A673 (cell line): Measurements from ENCODE around the gene NOC3L. TPM values are rescaled to one million over a fixed set of nuclear protein-coding genes. Genes with fewer than 3 reads are reported as not detected.
"Not testable (repeated sequence)": the region's sequence is repeated elsewhere in the genome, so short reads cannot be mapped to it uniquely, and the experiment has no call there.

ENCODE experiments used
- BruUV-seq: library from RNA; stranded (reverse); fragments of 400-500 nt; replicated peaks from 2 replicates; lab custom pipeline; 2021; lab: Mats Ljungman, UMichigan
- CTCF ChIA-PET: fragments of 300-600 bp; sonication (Branson Sonifier 250); formaldehyde crosslinking; loops from one replicate; lab custom pipeline; 2022; ENCODE audit warnings: antibody characterized with exemption; lab: Charles Lee
- POLR2A ChIA-PET: fragments of 300-600 bp; sonication (Branson Sonifier 250); formaldehyde crosslinking; loops from one replicate; lab custom pipeline; 2022; ENCODE audit warnings: antibody characterized with exemption; ENCODE audit not compliant: low non-redundant PET; lab: Charles Lee
- DNase-seq: peaks from one replicate; pipeline ENCODE4 v3.0.0-alpha.2; 2015; ENCODE audit warnings: low spot score
- H3K27ac ChIP-seq: fragments of 200-600 bp; sonication (generic); 2 replicates; pipeline ENCODE4 v1.5.1; 2016; ENCODE audit warnings: mixed run types, low read depth, mild to moderate bottlenecking, mixed read lengths, antibody characterized with exemption, low read length; ENCODE audit not compliant: poor library complexity, severe bottlenecking
- H3K27me3 ChIP-seq: fragments of 200-600 bp; sonication (generic); replicated peaks from 2 replicates; pipeline ENCODE4 v1.6.1; 2017; ENCODE audit warnings: mixed run types, low read depth, mild to moderate bottlenecking, mixed read lengths, antibody characterized with exemption, low read length; ENCODE audit not compliant: insufficient read depth, poor library complexity
- H3K36me3 ChIP-seq: fragments of 200-600 bp; sonication (generic); 2 replicates; pipeline ENCODE4 v1.6.1; 2016; ENCODE audit warnings: mixed run types, mild to moderate bottlenecking, mixed read lengths, antibody characterized with exemption, low read length; ENCODE audit not compliant: insufficient read depth, poor library complexity, severe bottlenecking
- H3K4me1 ChIP-seq: fragments of 200-600 bp; sonication (generic); 2 replicates; pipeline ENCODE4 v1.6.1; 2017; ENCODE audit warnings: mixed run types, mild to moderate bottlenecking, mixed read lengths, antibody characterized with exemption, low read length; ENCODE audit not compliant: insufficient read depth, poor library complexity, severe bottlenecking
- H3K4me3 ChIP-seq: fragments of 200-600 bp; sonication (generic); 2 replicates; pipeline ENCODE4 v1.5.1; 2016; ENCODE audit warnings: low read depth, mixed run types, mild to moderate bottlenecking, mixed read lengths, low read length; ENCODE audit not compliant: poor library complexity, severe bottlenecking
- H3K9me3 ChIP-seq: fragments of 200-600 bp; sonication (generic); 2 replicates; pipeline ENCODE4 v1.6.1; 2016; ENCODE audit warnings: mixed run types, low read depth, mild to moderate bottlenecking, mixed read lengths, antibody characterized with exemption, low read length; ENCODE audit not compliant: poor library complexity, severe bottlenecking
- EZH2 ChIP-seq: fragments of 200-600 bp; sonication (generic); IDR thresholded peaks from 2 replicates; pipeline ENCODE4 v1.6.1; 2017; ENCODE audit warnings: borderline replicate concordance, low read depth, mild to moderate bottlenecking, mixed read lengths, antibody characterized with exemption, low read length; ENCODE audit not compliant: poor library complexity, severe bottlenecking
- intact Hi-C: fragments of 100-400 bp; cut with micrococcal nuclease; formaldehyde crosslinking; loops from one replicate; pipeline ENCODE4 v1.10.0; 2022; ENCODE audit not compliant: unreplicated experiment
- total RNA-seq: library from RNA; stranded (reverse); gene quantifications from 2 replicates; pipeline ENCODE4 v1.2.3, GENCODE V29; 2021
- TF ChIP-seq, protein P1 (sequence below): fragments of 300-800, 200-600 bp; sonication (generic); conservative IDR thresholded peaks from 2 replicates; pipeline ENCODE4 v1.5.1; 2017; ENCODE audit warnings: low read depth, mild to moderate bottlenecking, antibody characterized with exemption, low read length, moderate library complexity, mixed read lengths

NOC3L gene
- total RNA-seq, 1 experiment from 2014 or later = 48.6 TPM

DNA sequence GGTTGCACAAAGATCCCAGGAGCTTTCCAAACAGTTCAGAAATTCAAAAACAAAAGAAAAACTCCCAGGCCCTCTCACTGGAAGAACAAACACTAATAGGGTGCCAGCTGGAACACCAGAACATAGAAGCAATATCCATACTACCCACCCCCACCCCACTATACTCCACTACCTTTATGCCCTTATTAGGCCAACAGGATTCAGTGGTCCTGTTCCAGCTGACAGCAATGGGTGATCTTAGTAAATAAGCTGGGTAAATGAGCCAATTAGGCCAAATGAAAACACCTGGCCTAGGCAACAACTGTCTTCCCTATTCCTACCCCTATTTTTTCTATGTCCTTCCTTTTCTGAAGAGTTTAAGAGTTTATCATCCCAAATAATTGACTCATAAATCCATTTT lies 11.7 kb downstream of the NOC3L start:
- Histone ChIP-seq H3K9me3 (no peaks in the 10 kb centered on the region), H3K4me1 (no peaks in the 10 kb centered on the region), H3K27me3 (no peaks in the 10 kb centered on the region), H3K27ac (no peak overlapping the region), H3K4me3 (no peak overlapping the region), H3K36me3 (peaks cover 60% of the 10 kb centered on the region)
- DNase-seq = no peak
- intact Hi-C loops = loop anchor here (10.0 kb wide), 1 partner anchor 234 kb away; no protein-coding TSS in a partner anchor
- ChIA-PET POLR2A (no interaction called here), CTCF (no interaction called here)
- TF ChIP-seq, protein P1, sequence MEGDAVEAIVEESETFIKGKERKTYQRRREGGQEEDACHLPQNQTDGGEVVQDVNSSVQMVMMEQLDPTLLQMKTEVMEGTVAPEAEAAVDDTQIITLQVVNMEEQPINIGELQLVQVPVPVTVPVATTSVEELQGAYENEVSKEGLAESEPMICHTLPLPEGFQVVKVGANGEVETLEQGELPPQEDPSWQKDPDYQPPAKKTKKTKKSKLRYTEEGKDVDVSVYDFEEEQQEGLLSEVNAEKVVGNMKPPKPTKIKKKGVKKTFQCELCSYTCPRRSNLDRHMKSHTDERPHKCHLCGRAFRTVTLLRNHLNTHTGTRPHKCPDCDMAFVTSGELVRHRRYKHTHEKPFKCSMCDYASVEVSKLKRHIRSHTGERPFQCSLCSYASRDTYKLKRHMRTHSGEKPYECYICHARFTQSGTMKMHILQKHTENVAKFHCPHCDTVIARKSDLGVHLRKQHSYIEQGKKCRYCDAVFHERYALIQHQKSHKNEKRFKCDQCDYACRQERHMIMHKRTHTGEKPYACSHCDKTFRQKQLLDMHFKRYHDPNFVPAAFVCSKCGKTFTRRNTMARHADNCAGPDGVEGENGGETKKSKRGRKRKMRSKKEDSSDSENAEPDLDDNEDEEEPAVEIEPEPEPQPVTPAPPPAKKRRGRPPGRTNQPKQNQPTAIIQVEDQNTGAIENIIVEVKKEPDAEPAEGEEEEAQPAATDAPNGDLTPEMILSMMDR = no peak
- no peak for TF ChIP-seq EZH2
- BruUV-seq = no TSS peak

DNA sequence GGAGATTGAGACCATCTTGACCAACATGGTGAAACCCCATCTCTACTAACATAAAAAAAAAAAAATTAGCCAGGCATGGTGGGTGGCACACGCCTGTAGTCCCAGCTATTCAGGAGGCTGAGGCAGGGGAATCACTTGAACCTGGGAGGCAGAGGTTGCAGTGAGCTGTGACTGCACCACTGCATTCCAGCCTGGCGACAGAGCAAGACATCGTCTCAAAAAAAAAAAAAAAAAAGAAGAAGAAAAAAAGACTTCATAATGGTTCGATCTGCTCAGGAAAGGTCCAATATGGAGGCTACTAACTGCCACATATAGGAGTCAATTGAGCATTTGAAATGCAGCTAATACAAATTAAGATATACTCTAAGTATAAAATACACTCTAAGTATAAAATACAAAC lies 12.2 kb downstream of the NOC3L start:
- H3K4me3 ChIP-seq, H3K9me3 ChIP-seq, POLR2A ChIA-PET, H3K27me3 ChIP-seq, DNase-seq, H3K4me1 ChIP-seq, H3K27ac ChIP-seq, CTCF ChIA-PET, BruUV-seq: not testable (repeated sequence)
- intact Hi-C loops = loop anchor here (10.0 kb wide), 1 partner anchor 234 kb away; no protein-coding TSS in a partner anchor
- peaks cover 62% of the 10 kb centered on the region for H3K36me3 ChIP-seq

DNA sequence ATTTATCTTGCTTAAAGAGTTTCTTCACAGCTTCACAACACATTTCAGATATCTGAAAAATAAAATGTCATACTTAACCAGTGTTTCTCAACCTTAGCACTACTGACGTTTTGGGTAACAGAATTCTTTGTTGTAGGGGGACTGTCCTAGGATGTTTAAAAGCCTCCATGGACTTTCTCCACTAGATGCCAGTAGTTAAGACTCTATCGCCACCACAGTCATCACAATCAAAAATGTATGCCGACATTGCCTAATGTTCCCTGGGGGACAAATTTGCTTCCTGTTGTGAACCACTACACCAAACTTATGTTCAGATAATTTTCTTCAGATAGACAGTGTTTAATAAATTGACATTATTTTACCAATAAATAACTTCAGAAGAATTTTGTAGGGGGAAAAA lies 13.4 kb downstream of the NOC3L start:
- no peak overlapping the region for H3K4me3 ChIP-seq
- no peak overlapping the region for H3K27ac ChIP-seq
- ChIA-PET POLR2A (interaction anchor here (0.6 kb wide), 1 partner anchor 114 kb away, joined by 5 read pairs; no protein-coding TSS in a partner anchor), CTCF (no interaction called here)
- intact Hi-C loops = no loop called here
- no peaks in the 10 kb centered on the region for H3K27me3 ChIP-seq
- DNase-seq = peak; percentile 48
- no TSS peak for BruUV-seq
- H3K36me3 ChIP-seq = peaks cover 67% of the 10 kb centered on the region
- TF ChIP-seq, protein P1 = peak; percentile 33; the same call in 1 of the 2 replicates
- no peak for TF ChIP-seq EZH2
- no peaks in the 10 kb centered on the region for H3K9me3 ChIP-seq
- no peaks in the 10 kb centered on the region for H3K4me1 ChIP-seq

DNA sequence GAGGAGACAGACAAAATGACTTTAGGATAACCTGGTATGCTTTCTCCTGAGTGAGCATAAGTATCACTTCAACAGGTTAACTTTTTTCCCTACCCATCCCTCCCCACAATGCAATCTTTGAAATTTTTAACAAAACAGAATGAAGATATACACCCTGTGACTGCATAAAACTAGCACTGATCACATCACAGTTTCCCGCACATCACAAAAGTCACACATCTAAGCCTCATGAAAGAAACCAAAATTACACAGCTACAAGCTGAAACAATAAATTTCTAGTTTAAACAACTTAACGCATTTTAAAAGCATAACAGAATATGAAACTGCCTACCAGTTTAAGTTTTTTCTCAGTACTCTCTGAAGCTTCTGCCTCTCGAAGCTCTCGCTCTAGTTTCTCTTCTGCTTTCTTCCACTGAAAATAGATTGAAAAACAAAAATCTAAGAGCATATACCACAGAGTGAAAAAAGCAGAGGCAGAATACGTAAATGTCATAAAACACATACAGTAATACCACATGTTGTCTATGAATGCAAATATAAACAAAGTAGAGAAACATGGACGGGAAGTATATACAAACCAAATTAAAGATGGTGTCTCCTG lies 18.1 kb downstream of the NOC3L start:
- no peaks in the 10 kb centered on the region for H3K9me3 ChIP-seq
- TF ChIP-seq, protein P1 = no peak
- no peak for TF ChIP-seq EZH2
- BruUV-seq = no TSS peak
- CTCF ChIA-PET = no interaction called here
- H3K4me3 ChIP-seq = no peak overlapping the region
- POLR2A ChIA-PET = no interaction called here
- intact Hi-C loops = no loop called here
- H3K27me3 ChIP-seq = no peaks in the 10 kb centered on the region
- H3K4me1 ChIP-seq = no peaks in the 10 kb centered on the region
- no peak for DNase-seq
- no peak overlapping the region for H3K27ac ChIP-seq
- peaks cover 76% of the 10 kb centered on the region for H3K36me3 ChIP-seq
